GM23248 (cell line): ENCODE measurements around the gene PRMT2. TPM values are rescaled to one million over a fixed set of nuclear protein-coding genes. Genes with fewer than 3 reads are reported as not detected.

Experiments used
- DNase-seq: peaks from one replicate; pipeline ENCODE4 v3.0.0-alpha.2; 2015
- H2AFZ ChIP-seq: fragments of 200-600 bp; sonication (generic); 2 replicates; pipeline ENCODE4 v1.6.1; 2016; ENCODE audit warnings: antibody characterized with exemption
- H3F3A ChIP-seq: fragments of 200-600 bp; sonication (generic); 2 replicates; pipeline ENCODE4 v1.6.1; 2016; ENCODE audit warnings: mild to moderate bottlenecking, antibody characterized with exemption, mixed run types; ENCODE audit not compliant: insufficient read depth
- H3K27ac ChIP-seq: fragments of 200-600 bp; sonication (generic); 2 replicates; pipeline ENCODE4 v1.5.1; 2016; ENCODE audit warnings: mild to moderate bottlenecking
- H3K27me3 ChIP-seq: fragments of 200-600 bp; sonication (generic); replicated peaks from 2 replicates; pipeline ENCODE4 v1.6.1; 2016; ENCODE audit warnings: mild to moderate bottlenecking; ENCODE audit not compliant: insufficient read depth
- H3K36me3 ChIP-seq: fragments of 200-600 bp; sonication (generic); 2 replicates; pipeline ENCODE4 v1.6.1; 2016; ENCODE audit warnings: low read depth, mild to moderate bottlenecking
- H3K4me1 ChIP-seq: fragments of 200-600 bp; sonication (generic); 2 replicates; pipeline ENCODE4 v1.6.1; 2016; ENCODE audit warnings: mild to moderate bottlenecking; ENCODE audit not compliant: insufficient read depth
- H3K4me2 ChIP-seq: fragments of 200-600 bp; sonication (generic); one replicate; pipeline ENCODE4 v1.6.1; 2016; ENCODE audit warnings: mild to moderate bottlenecking; ENCODE audit not compliant: unreplicated experiment
- H3K4me3 ChIP-seq: fragments of 200-600 bp; sonication (generic); 2 replicates; pipeline ENCODE4 v1.5.1; 2016; ENCODE audit warnings: mild to moderate bottlenecking
- H3K79me2 ChIP-seq: fragments of 200-600 bp; sonication (generic); 2 replicates; pipeline ENCODE4 v1.6.1; 2016; ENCODE audit warnings: mild to moderate bottlenecking; ENCODE audit not compliant: insufficient read depth
- H3K9ac ChIP-seq: fragments of 200-600 bp; sonication (generic); 2 replicates; pipeline ENCODE4 v1.6.1; 2016; ENCODE audit warnings: mild to moderate bottlenecking
- H3K9me2 ChIP-seq: fragments of 200-600 bp; sonication (generic); 2 replicates; pipeline ENCODE4 v1.6.1; 2016; ENCODE audit warnings: mixed run types, mild to moderate bottlenecking, moderate library complexity; ENCODE audit not compliant: insufficient read depth
- H3K9me3 ChIP-seq: fragments of 200-600 bp; sonication (generic); one replicate; pipeline ENCODE4 v1.6.1; 2017; ENCODE audit warnings: low read depth
- H4K20me1 ChIP-seq: fragments of 200-600 bp; sonication (generic); 2 replicates; pipeline ENCODE4 v1.6.0; 2016; ENCODE audit not compliant: insufficient read depth
- EZH2 ChIP-seq: fragments of 200-600 bp; sonication (generic); IDR thresholded peaks from 2 replicates; pipeline ENCODE4 v1.6.1; 2018; ENCODE audit warnings: antibody characterized with exemption, mild to moderate bottlenecking; ENCODE audit not compliant: insufficient read depth, poor library complexity, severe bottlenecking
- EZH2phosphoT487 ChIP-seq: fragments of 200-600 bp; sonication (generic); IDR thresholded peaks from 2 replicates; pipeline ENCODE4 v1.6.1; 2018; ENCODE audit warnings: antibody characterized with exemption, moderate library complexity, mild to moderate bottlenecking, low read depth; ENCODE audit not compliant: insufficient read depth
- WGBS, 2 experiments: methylation state at CpG; one replicate each; pipeline ENCODE4 v1.1.6; 2015 to 2017; ENCODE audit warnings: low lambda C conversion rate in 2 of 2, low coverage in 1 of 2; ENCODE audit errors: missing lambda C conversion rate in 2 of 2; 5-methylcytosine and 5-hydroxymethylcytosine counted together
- in situ Hi-C: fragments of 300-500 bp; cut with MboI; formaldehyde crosslinking; loops from 2 replicates; pipeline ENCODE4 v1.15.0; 2020
- polyA plus RNA-seq: library from polyadenylated mRNA; unstranded; fragments of >200 nt; fragmentation: Nextera tagmentation; extraction: Ambion mirVana; gene quantifications from 2 replicates; pipeline ENCODE4 v1.2.1, GENCODE V29; 2016
- total RNA-seq: library from RNA; depleted of rRNA; stranded (reverse); fragments of >200 nt; shearing (Covaris generic); gene quantifications from 2 replicates; pipeline ENCODE4 v1.2.3, GENCODE V29; 2014

PRMT2 gene
- total and polyA plus RNA-seq, 2 experiments from 2014 or later, result 145 to 171 TPM

- Histone ChIP-seq H3K4me1 (no peaks in the 10 kb centered on the region), H3K9ac (no peak overlapping the region), H3K4me3 (no peak overlapping the region), H3K79me2 (no peaks in the 10 kb centered on the region), H3F3A (0 out of 2 replicates have a peak, but pooled peaks cover 6% of the 10 kb centered on the region), H3K27ac (no peak overlapping the region), H3K9me2 (no peaks in the 10 kb centered on the region), H3K27me3 (no peaks in the 10 kb centered on the region), H3K4me2 (no peak overlapping the region), H3K36me3 (no peaks in the 10 kb centered on the region), H3K9me3 (no peaks in the 10 kb centered on the region), H4K20me1 (no peaks in the 10 kb centered on the region), H2AFZ (no peak overlapping the region)
- 66 to 67% methylated on average over 16 of the region's 16 CpGs for WGBS, 2 experiments
- in situ Hi-C loops, result no loop called here
- no peak for TF ChIP-seq EZH2
- TF ChIP-seq EZH2phosphoT487, result no peak
- DNase-seq, result no peak
Measured at GRCh38 chr21:46624050-46624449, 11.4 kb upstream of the PRMT2 start.

GRCh38 chr21:46625759-46626158 is 9.7 kb upstream of the PRMT2 start:
- no peak overlapping the region for H3K4me3 ChIP-seq
- H4K20me1 ChIP-seq, result no peaks in the 10 kb centered on the region
- in situ Hi-C loops, result no loop called here
- H3K9ac ChIP-seq, result no peak overlapping the region
- H3F3A ChIP-seq, result no peaks in the 10 kb centered on the region
- H3K9me2 ChIP-seq, result no peaks in the 10 kb centered on the region
- H3K9me3 ChIP-seq, result no peaks in the 10 kb centered on the region
- H2AFZ ChIP-seq, result no peak overlapping the region
- no peak overlapping the region for H3K27ac ChIP-seq
- no peak for DNase-seq
- H3K27me3 ChIP-seq, result no peaks in the 10 kb centered on the region
- H3K4me1 ChIP-seq, result no peaks in the 10 kb centered on the region
- no peaks in the 10 kb centered on the region for H3K79me2 ChIP-seq
- 45 to 56% methylated on average over 1 of the region's 1 CpG for WGBS, 2 experiments
- no peaks in the 10 kb centered on the region for H3K36me3 ChIP-seq
- H3K4me2 ChIP-seq, result no peak overlapping the region
- no peak for TF ChIP-seq EZH2phosphoT487
- TF ChIP-seq EZH2, result no peak

- no peak for TF ChIP-seq EZH2
- no peak for TF ChIP-seq EZH2phosphoT487
- 69 to 77% methylated on average over 7 of the region's 7 CpGs for WGBS, 2 experiments
Measured at GRCh38 chr21:46626536-46626935, 8.9 kb upstream of the PRMT2 start.

GRCh38 chr21:46626975-46627501 is 8.4 kb upstream of the PRMT2 start:
- Histone ChIP-seq H4K20me1 (no peaks in the 10 kb centered on the region), H3K27ac (no peak overlapping the region), H3K79me2 (no peaks in the 10 kb centered on the region), H3K4me1 (no peaks in the 10 kb centered on the region), H2AFZ (no peak overlapping the region), H3K27me3 (no peaks in the 10 kb centered on the region), H3K9me3 (no peaks in the 10 kb centered on the region), H3F3A (no peaks in the 10 kb centered on the region), H3K4me2 (no peak overlapping the region), H3K36me3 (no peaks in the 10 kb centered on the region), H3K9ac (no peak overlapping the region), H3K4me3 (no peak overlapping the region), H3K9me2 (no peaks in the 10 kb centered on the region)
- WGBS, 2 experiments, result 63 to 71% methylated on average over 6 of the region's 6 CpGs
- TF ChIP-seq EZH2phosphoT487 (no peak), EZH2 (no peak)
- no peak for DNase-seq
- in situ Hi-C loops, result no loop called here

More at GRCh38 chr21:46626536-46626935, 8.9 kb upstream of the PRMT2 start:
- Histone ChIP-seq H3K4me2 (no peak overlapping the region), H3K36me3 (no peaks in the 10 kb centered on the region), H2AFZ (no peak overlapping the region), H3K9me2 (no peaks in the 10 kb centered on the region), H3K79me2 (no peaks in the 10 kb centered on the region), H3K4me3 (no peak overlapping the region), H3K4me1 (no peaks in the 10 kb centered on the region), H3K9me3 (no peaks in the 10 kb centered on the region), H3K9ac (no peak overlapping the region), H4K20me1 (no peaks in the 10 kb centered on the region), H3K27ac (no peak overlapping the region), H3F3A (no peaks in the 10 kb centered on the region), H3K27me3 (no peaks in the 10 kb centered on the region)
- DNase-seq, result no peak
- in situ Hi-C loops, result no loop called here

GRCh38 chr21:46627726-46628125 is 7.7 kb upstream of the PRMT2 start:
- H4K20me1 ChIP-seq, result no peaks in the 10 kb centered on the region
- H3K79me2 ChIP-seq, result no peaks in the 10 kb centered on the region
- in situ Hi-C loops, result no loop called here
- H3K4me3 ChIP-seq, result no peak overlapping the region
- H3K27ac ChIP-seq, result no peak overlapping the region
- no peak overlapping the region for H3K9ac ChIP-seq
- TF ChIP-seq EZH2, result no peak
- no peak for TF ChIP-seq EZH2phosphoT487
- H3K9me3 ChIP-seq, result no peaks in the 10 kb centered on the region
- H3K4me1 ChIP-seq, result no peaks in the 10 kb centered on the region
- H2AFZ ChIP-seq, result no peak overlapping the region
- H3K4me2 ChIP-seq, result no peak overlapping the region
- no peaks in the 10 kb centered on the region for H3K9me2 ChIP-seq
- WGBS, 2 experiments, result 68 to 74% methylated on average over 4 of the region's 4 CpGs
- no peaks in the 10 kb centered on the region for H3K36me3 ChIP-seq
- no peak for DNase-seq
- no peaks in the 10 kb centered on the region for H3K27me3 ChIP-seq
- H3F3A ChIP-seq, result no peaks in the 10 kb centered on the region
